KMS-11 (cell line): ENCODE data around the gene SLC36A4.

Experiments used
- H2AFZ ChIP-seq: fragments of 200-600 bp; sonication (generic); 2 replicates; pipeline ENCODE4 v1.6.1; 2016; ENCODE audit warnings: antibody characterized with exemption, mixed run types, low read depth
- H3K27ac ChIP-seq: fragments of 200-600 bp; sonication (generic); 2 replicates; pipeline ENCODE4 v1.6.1; 2016; ENCODE audit warnings: mild to moderate bottlenecking, mixed run types
- H3K27me3 ChIP-seq: fragments of 200-600 bp; sonication (generic); 2 replicates; pipeline ENCODE4 v1.6.1; 2017; ENCODE audit warnings: mild to moderate bottlenecking, low read depth, mixed run types, moderate library complexity; ENCODE audit not compliant: insufficient read depth
- H3K36me3 ChIP-seq: fragments of 200-600 bp; sonication (generic); 2 replicates; pipeline ENCODE4 v1.6.1; 2017; ENCODE audit warnings: mild to moderate bottlenecking, mixed run types; ENCODE audit not compliant: insufficient read depth
- H3K4me1 ChIP-seq: fragments of 200-600 bp; sonication (generic); 2 replicates; pipeline ENCODE4 v1.6.1; 2016; ENCODE audit warnings: mild to moderate bottlenecking, low read depth, mixed run types; ENCODE audit not compliant: poor library complexity, severe bottlenecking
- H3K4me2 ChIP-seq: fragments of 200-600 bp; sonication (generic); 2 replicates; pipeline ENCODE4 v1.7.0; 2016; ENCODE audit warnings: mild to moderate bottlenecking, mixed run types
- H3K4me3 ChIP-seq: fragments of 200-600 bp; sonication (generic); IDR thresholded peaks from 2 replicates; pipeline ENCODE4 v1.6.1; 2017; ENCODE audit warnings: low read depth, low read length, mixed read lengths; ENCODE audit not compliant: insufficient read depth
- H3K79me2 ChIP-seq: fragments of 200-600 bp; sonication (generic); 2 replicates; pipeline ENCODE4 v1.6.1; 2016; ENCODE audit warnings: low read depth, mixed run types; ENCODE audit not compliant: insufficient read depth
- H3K9ac ChIP-seq: fragments of 200-600 bp; sonication (generic); 2 replicates; pipeline ENCODE4 v1.6.1; 2016; ENCODE audit warnings: mild to moderate bottlenecking, mixed run types
- H4K20me1 ChIP-seq: fragments of 200-600 bp; sonication (generic); 2 replicates; pipeline ENCODE4 v1.6.1; 2016; ENCODE audit warnings: mild to moderate bottlenecking, mixed run types; ENCODE audit not compliant: insufficient read depth
- TF ChIP-seq, protein P1 (sequence below): fragments of 200-600 bp; sonication (generic); conservative IDR thresholded peaks from 2 replicates; pipeline ENCODE4 v1.6.1; 2017; ENCODE audit warnings: low read depth, mild to moderate bottlenecking, antibody characterized with exemption, low read length, moderate library complexity, mixed read lengths

The SLC36A4 gene

DNA sequence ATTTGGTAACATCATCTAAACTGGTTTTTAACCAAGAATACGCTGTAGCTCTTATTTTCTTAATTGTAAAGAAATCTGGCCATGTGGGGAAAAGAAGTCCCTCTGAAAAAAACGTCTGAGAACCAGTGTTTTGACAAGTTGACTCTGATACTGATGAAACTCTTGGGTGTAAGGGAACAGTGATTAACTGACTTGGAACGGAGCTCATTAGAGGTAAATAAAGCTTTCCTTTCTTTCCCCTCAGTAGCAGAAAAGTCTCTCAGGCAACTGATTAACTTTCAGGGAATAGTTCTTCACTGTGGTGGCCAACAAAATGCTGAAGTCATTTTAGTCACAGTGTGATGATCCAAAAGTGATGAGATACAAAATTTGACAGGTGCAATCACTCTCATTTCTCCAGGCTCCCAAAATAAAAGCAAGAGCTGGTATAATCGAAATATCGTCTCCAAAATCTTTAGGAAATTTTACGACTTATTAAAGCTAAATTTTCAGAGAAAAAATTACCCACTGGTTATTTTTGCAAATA, 52.3 kb downstream of the SLC36A4 start:
- Histone ChIP-seq H3K27me3 (no peaks in the 10 kb centered on the region), H3K27ac (no peak overlapping the region), H3K79me2 (no peaks in the 10 kb centered on the region), H4K20me1 (no peaks in the 10 kb centered on the region), H3K4me2 (no peak overlapping the region), H2AFZ (no peak overlapping the region), H3K36me3 (no peaks in the 10 kb centered on the region), H3K4me1 (no peaks in the 10 kb centered on the region), H3K4me3 (no peak overlapping the region), H3K9ac (no peak overlapping the region)
- TF ChIP-seq, protein P1, sequence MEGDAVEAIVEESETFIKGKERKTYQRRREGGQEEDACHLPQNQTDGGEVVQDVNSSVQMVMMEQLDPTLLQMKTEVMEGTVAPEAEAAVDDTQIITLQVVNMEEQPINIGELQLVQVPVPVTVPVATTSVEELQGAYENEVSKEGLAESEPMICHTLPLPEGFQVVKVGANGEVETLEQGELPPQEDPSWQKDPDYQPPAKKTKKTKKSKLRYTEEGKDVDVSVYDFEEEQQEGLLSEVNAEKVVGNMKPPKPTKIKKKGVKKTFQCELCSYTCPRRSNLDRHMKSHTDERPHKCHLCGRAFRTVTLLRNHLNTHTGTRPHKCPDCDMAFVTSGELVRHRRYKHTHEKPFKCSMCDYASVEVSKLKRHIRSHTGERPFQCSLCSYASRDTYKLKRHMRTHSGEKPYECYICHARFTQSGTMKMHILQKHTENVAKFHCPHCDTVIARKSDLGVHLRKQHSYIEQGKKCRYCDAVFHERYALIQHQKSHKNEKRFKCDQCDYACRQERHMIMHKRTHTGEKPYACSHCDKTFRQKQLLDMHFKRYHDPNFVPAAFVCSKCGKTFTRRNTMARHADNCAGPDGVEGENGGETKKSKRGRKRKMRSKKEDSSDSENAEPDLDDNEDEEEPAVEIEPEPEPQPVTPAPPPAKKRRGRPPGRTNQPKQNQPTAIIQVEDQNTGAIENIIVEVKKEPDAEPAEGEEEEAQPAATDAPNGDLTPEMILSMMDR: no peak

DNA sequence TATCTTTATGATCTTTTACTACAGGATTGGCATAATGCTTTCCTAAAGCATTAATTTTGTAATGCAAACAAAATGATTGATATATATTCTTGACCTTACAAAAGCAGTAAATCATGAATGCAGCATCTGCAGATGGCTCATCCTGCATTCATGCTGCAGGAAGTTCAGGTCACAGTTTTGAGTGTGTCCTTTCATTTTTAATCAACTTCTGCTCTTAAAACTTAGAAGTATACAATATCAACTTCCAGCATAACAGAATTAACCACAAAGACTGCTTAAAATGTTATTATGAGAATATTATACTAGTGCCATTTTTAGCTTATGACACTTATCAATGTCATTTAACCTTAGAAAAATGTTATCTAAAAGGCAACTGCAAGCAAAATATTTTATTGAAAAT, 54.0 kb downstream of the SLC36A4 start:
- Histone ChIP-seq H3K9ac (no peak overlapping the region), H3K79me2 (no peaks in the 10 kb centered on the region), H3K27me3 (no peaks in the 10 kb centered on the region), H3K4me3 (no peak overlapping the region), H3K36me3 (no peaks in the 10 kb centered on the region), H3K27ac (no peak overlapping the region), H3K4me1 (no peaks in the 10 kb centered on the region), H2AFZ (no peak overlapping the region), H3K4me2 (no peak overlapping the region), H4K20me1 (no peaks in the 10 kb centered on the region)
- TF ChIP-seq, protein P1: no peak

DNA sequence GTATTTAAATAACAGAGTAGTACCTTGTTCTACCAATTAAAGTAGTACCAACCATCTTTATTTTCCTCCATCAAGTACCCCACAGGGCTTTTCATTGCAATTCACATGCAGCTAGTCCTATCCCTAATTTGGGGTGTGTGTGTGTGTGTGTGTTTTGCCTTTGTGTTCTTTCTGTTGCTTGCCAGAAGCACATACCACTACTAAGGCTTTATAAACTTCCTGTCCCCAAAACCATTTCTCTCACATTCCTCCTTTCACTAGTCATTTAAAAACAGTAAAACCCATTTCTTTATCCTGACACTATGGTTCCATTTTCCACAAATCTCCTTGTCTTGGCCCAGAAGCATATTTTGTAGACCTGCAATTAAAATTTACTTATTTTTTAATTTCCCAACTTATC, 54.6 kb downstream of the SLC36A4 start:
- Histone ChIP-seq H4K20me1 (no peaks in the 10 kb centered on the region), H3K36me3 (no peaks in the 10 kb centered on the region), H3K4me3 (no peak overlapping the region), H3K4me2 (no peak overlapping the region), H2AFZ (no peak overlapping the region), H3K27me3 (no peaks in the 10 kb centered on the region), H3K27ac (no peak overlapping the region), H3K79me2 (no peaks in the 10 kb centered on the region), H3K9ac (no peak overlapping the region), H3K4me1 (no peaks in the 10 kb centered on the region)
- TF ChIP-seq, protein P1: no peak

DNA sequence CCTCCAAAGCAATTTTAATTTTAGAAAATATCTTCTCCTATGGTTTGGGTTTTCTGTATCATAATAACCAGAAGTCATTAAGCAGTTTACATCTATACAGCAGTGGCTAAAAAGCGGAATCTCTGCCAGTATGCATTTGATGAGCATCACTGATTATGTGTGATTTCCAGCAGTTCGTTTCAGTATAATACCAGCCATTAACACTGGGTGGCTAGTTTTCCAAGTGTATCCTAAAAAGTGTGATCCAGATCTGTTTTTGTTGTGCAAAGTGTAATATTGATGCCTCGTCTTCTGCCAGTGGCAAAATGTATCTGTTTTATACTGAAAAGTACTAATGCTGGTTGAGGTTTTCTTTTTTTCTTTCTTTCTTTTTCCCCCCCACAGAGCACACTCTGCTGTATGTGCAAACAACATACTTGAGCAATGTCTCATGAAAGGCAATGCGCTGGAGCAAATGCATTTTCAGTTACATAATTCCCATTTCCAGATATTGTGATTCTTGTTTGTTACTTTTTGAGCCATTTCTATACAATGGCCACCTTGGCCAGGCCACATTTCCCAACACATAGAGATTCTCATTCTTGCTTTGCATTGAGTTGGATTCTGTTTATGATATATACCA, 64.2 kb downstream of the SLC36A4 start:
- TF ChIP-seq, protein P1: no peak
- H3K27ac ChIP-seq: no peak overlapping the region
- no peak overlapping the region for H2AFZ ChIP-seq
- H3K79me2 ChIP-seq: no peaks in the 10 kb centered on the region
- H3K27me3 ChIP-seq: no peaks in the 10 kb centered on the region
- H4K20me1 ChIP-seq: no peaks in the 10 kb centered on the region
- no peak overlapping the region for H3K4me3 ChIP-seq
- no peaks in the 10 kb centered on the region for H3K36me3 ChIP-seq
- H3K9ac ChIP-seq: no peak overlapping the region
- no peak overlapping the region for H3K4me2 ChIP-seq
- no peaks in the 10 kb centered on the region for H3K4me1 ChIP-seq
